ENCODE data around the gene GJA5. TPM values are rescaled to one million over a fixed set of nuclear protein-coding genes. Genes with fewer than 3 reads are reported as not detected.

GJA5 gene
- polyA plus RNA-seq, 1 experiment, result 5.1 TPM

GRCh38 chr1:147723691-147724323 lies 36.6 kb downstream of the GJA5 start:
- peaks cover 3% of the 10 kb centered on the region; the same call in 1 of the 2 replicates for H3K27me3 ChIP-seq (ENCODE audit: control insufficient read depth, insufficient read depth, low read length)
- no peaks in the 10 kb centered on the region for H3K36me3 ChIP-seq (ENCODE audit: control insufficient read depth, insufficient read depth, low read length)
- TF ChIP-seq, protein P1, sequence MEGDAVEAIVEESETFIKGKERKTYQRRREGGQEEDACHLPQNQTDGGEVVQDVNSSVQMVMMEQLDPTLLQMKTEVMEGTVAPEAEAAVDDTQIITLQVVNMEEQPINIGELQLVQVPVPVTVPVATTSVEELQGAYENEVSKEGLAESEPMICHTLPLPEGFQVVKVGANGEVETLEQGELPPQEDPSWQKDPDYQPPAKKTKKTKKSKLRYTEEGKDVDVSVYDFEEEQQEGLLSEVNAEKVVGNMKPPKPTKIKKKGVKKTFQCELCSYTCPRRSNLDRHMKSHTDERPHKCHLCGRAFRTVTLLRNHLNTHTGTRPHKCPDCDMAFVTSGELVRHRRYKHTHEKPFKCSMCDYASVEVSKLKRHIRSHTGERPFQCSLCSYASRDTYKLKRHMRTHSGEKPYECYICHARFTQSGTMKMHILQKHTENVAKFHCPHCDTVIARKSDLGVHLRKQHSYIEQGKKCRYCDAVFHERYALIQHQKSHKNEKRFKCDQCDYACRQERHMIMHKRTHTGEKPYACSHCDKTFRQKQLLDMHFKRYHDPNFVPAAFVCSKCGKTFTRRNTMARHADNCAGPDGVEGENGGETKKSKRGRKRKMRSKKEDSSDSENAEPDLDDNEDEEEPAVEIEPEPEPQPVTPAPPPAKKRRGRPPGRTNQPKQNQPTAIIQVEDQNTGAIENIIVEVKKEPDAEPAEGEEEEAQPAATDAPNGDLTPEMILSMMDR (IDR thresholded peaks at IDR 0.05; ENCODE audit: insufficient read depth, low read depth, low read length), result peak; percentile 44
- no peak overlapping the region for H3K4me3 ChIP-seq (ENCODE audit: low read depth, low read length)
- no peak for DNase-seq (ENCODE audit: low read depth)
- ChIA-PET CTCF (interaction anchor here (0.6 to 5.5 kb wide), 8 partner anchors 8 to 169 kb away, joined by 3 to 34 read pairs (median 3); no protein-coding TSS in a partner anchor), POLR2A (no interaction called here)

- H3K27me3 ChIP-seq (ENCODE audit: control insufficient read depth, insufficient read depth, low read length), result peaks cover 3% of the 10 kb centered on the region; the same call in 1 of the 2 replicates
- H3K4me3 ChIP-seq (ENCODE audit: low read depth, low read length), result no peak overlapping the region
- ChIA-PET CTCF (interaction anchor here (1.2 to 5.5 kb wide), 4 partner anchors 20 to 171 kb away, joined by 3 to 34 read pairs (median 6); no protein-coding TSS in a partner anchor), POLR2A (no interaction called here)
- H3K36me3 ChIP-seq (ENCODE audit: control insufficient read depth, insufficient read depth, low read length), result no peaks in the 10 kb centered on the region
- TF ChIP-seq, protein P1 (IDR thresholded peaks at IDR 0.05; ENCODE audit: insufficient read depth, low read depth, low read length), result no peak
- no peak for DNase-seq (ENCODE audit: low read depth)
These were observed 38.3 kb downstream of the GJA5 start for GRCh38 chr1:147722124-147722523.

- DNase-seq (ENCODE audit: low read depth), result no peak
- CTCF ChIA-PET, result interaction anchor here (1.2 to 5.5 kb wide), 4 partner anchors 20 to 171 kb away, joined by 3 to 34 read pairs (median 6); no protein-coding TSS in a partner anchor
- POLR2A ChIA-PET, result no interaction called here
These were observed 38.7 kb downstream of the GJA5 start for GRCh38 chr1:147721716-147722115.

DNA sequence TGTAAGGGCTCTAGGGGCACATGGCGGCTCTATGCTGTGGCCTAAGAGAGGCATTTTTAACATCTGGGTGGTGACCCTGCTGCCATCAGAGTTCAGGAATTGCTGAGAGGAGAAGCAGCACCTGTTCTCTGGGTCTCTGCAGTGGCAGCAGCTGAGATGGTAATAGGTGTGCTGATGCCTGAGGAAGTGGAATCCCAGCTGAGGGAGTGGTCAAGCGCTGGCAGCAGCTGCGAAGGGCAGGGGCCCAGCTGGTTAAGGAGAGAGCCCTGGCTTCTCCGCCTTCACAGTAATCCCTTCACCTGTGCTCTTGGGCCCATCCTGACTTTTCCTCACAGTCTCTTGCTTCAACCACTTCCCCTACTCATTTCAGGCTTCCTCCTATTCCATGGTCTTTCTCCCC lies 39.8 kb downstream of the GJA5 start:
- Histone ChIP-seq H3K27me3 (ENCODE audit: control insufficient read depth, insufficient read depth, low read length) (peaks cover 3% of the 10 kb centered on the region; the same call in 1 of the 2 replicates), H3K4me3 (ENCODE audit: low read depth, low read length) (no peak overlapping the region), H3K36me3 (ENCODE audit: control insufficient read depth, insufficient read depth, low read length) (no peaks in the 10 kb centered on the region)
- ChIA-PET CTCF (interaction anchor here (1.6 to 5.5 kb wide), 3 partner anchors 19 to 172 kb away, joined by 5 to 34 read pairs (median 6); no protein-coding TSS in a partner anchor), POLR2A (no interaction called here)
- DNase-seq (ENCODE audit: low read depth), result no peak
- TF ChIP-seq, protein P1 (IDR thresholded peaks at IDR 0.05; ENCODE audit: insufficient read depth, low read depth, low read length), result no peak

More at GRCh38 chr1:147721716-147722115, 38.7 kb downstream of the GJA5 start:
- no peaks in the 10 kb centered on the region for H3K36me3 ChIP-seq (ENCODE audit: control insufficient read depth, insufficient read depth, low read length)
- peaks cover 3% of the 10 kb centered on the region; the same call in 1 of the 2 replicates for H3K27me3 ChIP-seq (ENCODE audit: control insufficient read depth, insufficient read depth, low read length)
- H3K4me3 ChIP-seq (ENCODE audit: low read depth, low read length), result no peak overlapping the region
- TF ChIP-seq, protein P1 (IDR thresholded peaks at IDR 0.05; ENCODE audit: insufficient read depth, low read depth, low read length), result no peak

GRCh38 chr1:147719711-147720225 lies 40.6 kb downstream of the GJA5 start:
- H3K4me3 ChIP-seq (ENCODE audit: low read depth, low read length), result no peak overlapping the region
- H3K27me3 ChIP-seq (ENCODE audit: control insufficient read depth, insufficient read depth, low read length), result peaks cover 3% of the 10 kb centered on the region; the same call in 1 of the 2 replicates
- POLR2A ChIA-PET, result no interaction called here
- no peak for DNase-seq (ENCODE audit: low read depth)
- TF ChIP-seq, protein P1 (IDR thresholded peaks at IDR 0.05; ENCODE audit: insufficient read depth, low read depth, low read length), result no peak
- H3K36me3 ChIP-seq (ENCODE audit: control insufficient read depth, insufficient read depth, low read length), result no peaks in the 10 kb centered on the region
- CTCF ChIA-PET, result interaction anchor here (1.4 to 5.5 kb wide), 2 partner anchors 18 to 173 kb away, joined by 4 to 34 read pairs; no protein-coding TSS in a partner anchor

All from BJ (cell line).